Measurements from ENCODE around the gene GPHB5.

The GPHB5 gene

DNA sequence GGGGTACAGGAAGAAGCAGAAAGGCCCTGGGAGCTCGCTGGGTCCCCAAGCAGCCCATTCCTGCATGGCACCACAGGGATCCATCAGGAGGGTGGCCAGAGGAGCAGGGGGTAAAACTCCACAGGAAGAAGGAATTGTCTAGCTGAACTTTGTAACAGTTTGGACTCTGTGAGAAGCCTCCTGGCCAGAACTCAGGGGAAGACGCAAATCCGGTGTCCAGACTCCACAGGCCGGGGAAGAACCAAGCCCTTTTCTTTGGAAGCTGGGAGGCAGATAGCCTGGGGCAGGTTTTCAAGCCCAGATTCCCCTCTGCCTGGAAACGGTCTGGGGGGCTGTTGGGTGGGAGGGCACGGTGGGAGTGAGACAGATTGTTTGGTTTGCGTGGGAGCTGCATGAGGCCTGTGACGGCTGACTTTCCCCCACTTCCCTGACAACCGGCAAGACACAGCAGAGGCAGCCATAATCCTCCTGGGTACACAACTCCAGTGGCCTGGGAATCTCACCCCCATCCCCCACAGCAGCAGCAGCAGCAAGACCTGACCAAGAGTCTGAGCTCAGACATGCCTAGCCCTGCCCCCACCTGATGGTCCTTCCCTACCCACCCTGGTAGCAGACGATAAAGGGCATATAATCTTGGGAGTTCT is 16.7 kb downstream of the GPHB5 start:
- Histone ChIP-seq H3K9me3 (ENCODE audit: control insufficient read depth, low read length) (no peaks in the 10 kb centered on the region), H3K27me3 (ENCODE audit: control insufficient read depth, insufficient read depth, low read length) (no peaks in the 10 kb centered on the region), H3K9ac (no peak overlapping the region), H3K36me3 (ENCODE audit: control insufficient read depth, insufficient read depth, low read length) (no peaks in the 10 kb centered on the region), H3K4me2 (ENCODE audit: low read length) (no peak overlapping the region), H2AFZ (no peak overlapping the region), H3K79me2 (no peaks in the 10 kb centered on the region), H3K27ac (no peak overlapping the region), H3K4me3 (ENCODE audit: low read depth, low read length) (no peak overlapping the region), H3K4me1 (no peaks in the 10 kb centered on the region)
- TF ChIP-seq, protein P1, sequence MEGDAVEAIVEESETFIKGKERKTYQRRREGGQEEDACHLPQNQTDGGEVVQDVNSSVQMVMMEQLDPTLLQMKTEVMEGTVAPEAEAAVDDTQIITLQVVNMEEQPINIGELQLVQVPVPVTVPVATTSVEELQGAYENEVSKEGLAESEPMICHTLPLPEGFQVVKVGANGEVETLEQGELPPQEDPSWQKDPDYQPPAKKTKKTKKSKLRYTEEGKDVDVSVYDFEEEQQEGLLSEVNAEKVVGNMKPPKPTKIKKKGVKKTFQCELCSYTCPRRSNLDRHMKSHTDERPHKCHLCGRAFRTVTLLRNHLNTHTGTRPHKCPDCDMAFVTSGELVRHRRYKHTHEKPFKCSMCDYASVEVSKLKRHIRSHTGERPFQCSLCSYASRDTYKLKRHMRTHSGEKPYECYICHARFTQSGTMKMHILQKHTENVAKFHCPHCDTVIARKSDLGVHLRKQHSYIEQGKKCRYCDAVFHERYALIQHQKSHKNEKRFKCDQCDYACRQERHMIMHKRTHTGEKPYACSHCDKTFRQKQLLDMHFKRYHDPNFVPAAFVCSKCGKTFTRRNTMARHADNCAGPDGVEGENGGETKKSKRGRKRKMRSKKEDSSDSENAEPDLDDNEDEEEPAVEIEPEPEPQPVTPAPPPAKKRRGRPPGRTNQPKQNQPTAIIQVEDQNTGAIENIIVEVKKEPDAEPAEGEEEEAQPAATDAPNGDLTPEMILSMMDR (IDR thresholded peaks at IDR 0.05) = no peak

DNA sequence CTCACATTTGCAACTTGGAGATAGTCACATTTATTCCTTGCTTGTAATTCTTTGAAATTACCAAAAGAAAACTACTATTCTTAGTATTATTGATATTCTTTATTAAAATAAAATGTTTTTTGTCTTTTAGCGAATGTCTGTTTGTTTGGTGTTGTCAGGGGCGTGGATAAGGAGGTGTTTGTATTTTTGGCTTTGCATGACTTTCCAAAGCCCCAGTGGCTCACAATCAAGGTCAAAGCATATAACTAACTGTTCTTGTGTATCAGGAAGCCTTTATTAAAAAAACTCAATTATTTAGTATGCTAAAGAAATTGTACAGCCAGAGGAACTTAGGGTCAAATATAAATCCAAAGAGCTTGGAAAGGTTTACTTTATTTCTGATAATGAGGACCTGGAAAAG is 17.9 kb downstream of the GPHB5 start:
- Histone ChIP-seq H3K4me3 (ENCODE audit: low read depth, low read length) (no peak overlapping the region), H3K9ac (no peak overlapping the region), H2AFZ (no peak overlapping the region), H3K27me3 (ENCODE audit: control insufficient read depth, insufficient read depth, low read length) (no peaks in the 10 kb centered on the region), H3K4me2 (ENCODE audit: low read length) (no peak overlapping the region), H3K9me3 (ENCODE audit: control insufficient read depth, low read length) (no peaks in the 10 kb centered on the region), H3K27ac (no peak overlapping the region), H3K36me3 (ENCODE audit: control insufficient read depth, insufficient read depth, low read length) (no peaks in the 10 kb centered on the region), H3K4me1 (no peaks in the 10 kb centered on the region), H3K79me2 (no peaks in the 10 kb centered on the region)
- TF ChIP-seq, protein P1 (IDR thresholded peaks at IDR 0.05) = no peak

DNA sequence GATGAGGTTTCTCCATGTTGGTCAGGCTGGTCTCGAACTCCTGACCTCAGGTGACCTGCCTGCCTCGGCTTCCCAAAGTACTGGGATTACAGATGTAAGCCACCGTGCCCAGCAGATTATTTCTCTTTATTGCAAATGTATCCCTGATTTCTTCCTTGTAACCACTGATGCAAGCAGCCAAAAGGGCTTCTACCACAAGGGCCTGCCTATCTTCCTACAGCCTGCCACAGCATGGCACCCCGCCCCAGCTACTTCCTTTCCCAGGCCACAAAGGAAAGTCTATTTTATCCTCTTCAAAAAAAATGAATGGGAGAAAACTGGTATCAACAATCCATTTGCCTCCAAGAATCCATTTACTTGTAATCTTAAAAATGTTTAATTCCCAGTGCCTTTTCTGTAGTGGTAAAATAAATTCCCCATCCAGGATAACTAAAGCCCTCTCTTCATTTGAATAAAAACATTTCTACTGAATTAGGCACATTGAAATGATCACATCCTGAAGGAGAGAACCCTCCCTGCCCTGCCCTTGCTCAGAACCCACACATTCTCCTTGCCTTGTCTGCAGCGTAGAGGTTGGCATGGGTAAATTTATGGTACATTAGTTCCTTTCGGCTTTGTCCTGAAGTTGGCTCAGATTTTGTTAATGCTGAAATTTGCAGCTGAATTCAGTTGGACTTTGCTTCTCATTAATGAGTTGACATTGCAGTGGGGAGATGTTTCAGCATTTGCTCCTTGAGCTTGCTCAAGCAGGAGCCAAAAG is 19.2 kb downstream of the GPHB5 start:
- Histone ChIP-seq H3K27ac (no peak overlapping the region), H3K36me3 (ENCODE audit: control insufficient read depth, insufficient read depth, low read length) (no peaks in the 10 kb centered on the region), H3K9ac (no peak overlapping the region), H3K4me2 (ENCODE audit: low read length) (no peak overlapping the region), H3K9me3 (ENCODE audit: control insufficient read depth, low read length) (no peaks in the 10 kb centered on the region), H3K79me2 (no peaks in the 10 kb centered on the region), H2AFZ (no peak overlapping the region), H3K4me1 (no peaks in the 10 kb centered on the region), H3K4me3 (ENCODE audit: low read depth, low read length) (no peak overlapping the region), H3K27me3 (ENCODE audit: control insufficient read depth, insufficient read depth, low read length) (no peaks in the 10 kb centered on the region)
- TF ChIP-seq, protein P1 (IDR thresholded peaks at IDR 0.05) = no peak

DNA sequence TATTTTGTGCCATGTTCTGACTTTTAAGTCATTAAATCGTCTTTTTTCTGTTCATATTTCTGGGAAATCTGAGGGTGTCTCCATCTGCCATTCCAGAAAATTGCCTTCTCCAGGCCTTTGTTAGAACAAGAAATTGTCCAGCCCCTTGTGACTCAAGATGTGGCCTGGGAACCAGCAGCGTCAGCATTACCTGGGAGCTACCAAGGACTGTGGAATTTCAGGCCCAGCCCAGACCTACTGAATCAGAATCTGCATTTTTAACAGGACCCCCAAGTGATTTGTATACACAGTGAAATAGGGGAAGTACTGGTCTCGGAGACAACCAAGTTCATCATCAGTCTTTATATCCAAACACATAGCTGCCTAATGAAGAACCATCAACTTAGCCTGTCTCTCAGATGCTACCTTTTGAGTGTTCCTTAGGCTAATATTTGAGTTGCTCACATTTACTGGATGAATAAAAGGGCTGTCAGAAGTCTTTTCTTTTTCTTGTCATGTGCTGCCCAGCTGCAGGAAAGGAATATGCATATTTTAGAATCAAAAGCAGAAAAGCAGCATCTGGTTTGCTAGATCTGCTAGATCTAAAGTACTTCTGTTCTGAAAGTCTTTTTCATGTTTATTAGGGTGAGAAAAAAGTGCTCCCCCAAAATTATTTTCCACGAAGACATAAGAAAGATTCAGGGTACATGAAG is 21.2 kb downstream of the GPHB5 start:
- H3K9ac ChIP-seq = no peak overlapping the region
- H3K79me2 ChIP-seq = no peaks in the 10 kb centered on the region
- no peak overlapping the region for H3K4me3 ChIP-seq (ENCODE audit: low read depth, low read length)
- H3K27ac ChIP-seq = no peak overlapping the region
- TF ChIP-seq, protein P1 (IDR thresholded peaks at IDR 0.05) = no peak
- H3K27me3 ChIP-seq (ENCODE audit: control insufficient read depth, insufficient read depth, low read length) = no peaks in the 10 kb centered on the region
- H3K36me3 ChIP-seq (ENCODE audit: control insufficient read depth, insufficient read depth, low read length) = no peaks in the 10 kb centered on the region
- H2AFZ ChIP-seq = no peak overlapping the region
- no peaks in the 10 kb centered on the region for H3K4me1 ChIP-seq
- no peak overlapping the region for H3K4me2 ChIP-seq (ENCODE audit: low read length)
- H3K9me3 ChIP-seq (ENCODE audit: control insufficient read depth, low read length) = no peaks in the 10 kb centered on the region
